ENCODE measurements around the gene TRPM6. TPM values are rescaled to one million over a fixed set of nuclear protein-coding genes. Genes with fewer than 3 reads are reported as not detected.

TRPM6 gene
- total and polyA plus RNA-seq, 4 donors = 0.13 to 3.6 (median 1.5) TPM

- H3K36me3 ChIP-seq (ENCODE audit: control insufficient read depth in 1 of 2, insufficient read depth in 2 of 2, low read length in 1 of 2) = no peaks in the 10 kb centered on the region
- DNase-seq (no peak), ATAC-seq (ENCODE audit: low FRiP score) (no peak)
- H3K27me3 ChIP-seq (ENCODE audit: control insufficient read depth in 1 of 2, insufficient read depth in 2 of 2, low read length in 1 of 2) = no peaks in the 10 kb centered on the region
- H3K4me3 ChIP-seq (ENCODE audit: low read length in 2 of 2) = no peak overlapping the region
- intact Hi-C loops (cut with DNase I) = no loop called here
- WGBS, 2 donors = 64 to 74% methylated on average over 8 of the region's 8 CpGs
- H3K4me1 ChIP-seq (ENCODE audit: control insufficient read depth in 1 of 2, insufficient read depth in 2 of 2, low read length in 2 of 2) = no peaks in the 10 kb centered on the region
- no peak overlapping the region for H3K27ac ChIP-seq (ENCODE audit: low read depth in 1 of 2, low read length in 2 of 2)
- H3K9me3 ChIP-seq (ENCODE audit: control insufficient read depth, low read length) = no peaks in the 10 kb centered on the region
Observed at GRCh38 chr9:74691058-74691457, 196.7 kb downstream of the TRPM6 start.

- intact Hi-C loops (cut with DNase I) = no loop called here
- DNase-seq (no peak), ATAC-seq (ENCODE audit: low FRiP score) (no peak)
- no peak overlapping the region for H3K4me3 ChIP-seq (ENCODE audit: low read length in 2 of 2)
- H3K9me3 ChIP-seq (ENCODE audit: control insufficient read depth, low read length) = peaks cover 2% of the 10 kb centered on the region
- H3K27me3 ChIP-seq (ENCODE audit: control insufficient read depth in 1 of 2, insufficient read depth in 2 of 2, low read length in 1 of 2) = no peaks in the 10 kb centered on the region
- H3K27ac ChIP-seq (ENCODE audit: low read depth in 1 of 2, low read length in 2 of 2) = no peak overlapping the region
- no peaks in the 10 kb centered on the region for H3K4me1 ChIP-seq (ENCODE audit: control insufficient read depth in 1 of 2, insufficient read depth in 2 of 2, low read length in 2 of 2)
- no peaks in the 10 kb centered on the region for H3K36me3 ChIP-seq (ENCODE audit: control insufficient read depth in 1 of 2, insufficient read depth in 2 of 2, low read length in 1 of 2)
- WGBS, 2 donors = 85 to 87% methylated on average over 4 of the region's 4 CpGs
Observed at GRCh38 chr9:74683322-74683721, 204.4 kb downstream of the TRPM6 start.

GRCh38 chr9:74681906-74682305 is 205.8 kb downstream of the TRPM6 start:
- no peak for ATAC-seq (ENCODE audit: low FRiP score)
- DNase-seq = no peak
- intact Hi-C loops (cut with DNase I) = no loop called here
- WGBS, 2 donors = 12 to 27% methylated on average over 3 of the region's 3 CpGs
- no peaks in the 10 kb centered on the region for H3K27me3 ChIP-seq (ENCODE audit: control insufficient read depth in 1 of 2, insufficient read depth in 2 of 2, low read length in 1 of 2)
- no peak overlapping the region for H3K27ac ChIP-seq (ENCODE audit: low read depth in 1 of 2, low read length in 2 of 2)
- no peaks in the 10 kb centered on the region for H3K4me1 ChIP-seq (ENCODE audit: control insufficient read depth in 1 of 2, insufficient read depth in 2 of 2, low read length in 2 of 2)
- H3K4me3 ChIP-seq (ENCODE audit: low read length in 2 of 2) = no peak overlapping the region
- H3K36me3 ChIP-seq (ENCODE audit: control insufficient read depth in 1 of 2, insufficient read depth in 2 of 2, low read length in 1 of 2) = no peaks in the 10 kb centered on the region
- H3K9me3 ChIP-seq (ENCODE audit: control insufficient read depth, low read length) = peaks cover 2% of the 10 kb centered on the region

GRCh38 chr9:74674077-74674476 is 213.6 kb downstream of the TRPM6 start:
- Histone ChIP-seq H3K4me1 (ENCODE audit: control insufficient read depth in 1 of 2, insufficient read depth in 2 of 2, low read length in 2 of 2) (no peaks in the 10 kb centered on the region), H3K9me3 (ENCODE audit: control insufficient read depth, low read length) (no peaks in the 10 kb centered on the region), H3K36me3 (ENCODE audit: control insufficient read depth in 1 of 2, insufficient read depth in 2 of 2, low read length in 1 of 2) (no peaks in the 10 kb centered on the region), H3K27ac (ENCODE audit: low read depth in 1 of 2, low read length in 2 of 2) (no peak overlapping the region), H3K4me3 (ENCODE audit: low read length in 2 of 2) (no peak overlapping the region), H3K27me3 (ENCODE audit: control insufficient read depth in 1 of 2, insufficient read depth in 2 of 2, low read length in 1 of 2) (peaks cover 0 to 1% of the 10 kb centered on the region in 2 donors)
- ATAC-seq (ENCODE audit: low FRiP score) (no peak), DNase-seq (no peak)
- WGBS, 2 donors = 78 to 85% methylated on average over 6 of the region's 6 CpGs
- intact Hi-C loops (cut with DNase I) = no loop called here

Other genes with a start within 250 kb of the TRPM6 start
- gene C9orf40, start 65.0 kb upstream of the TRPM6 start, total RNA-seq = 1 to 10 TPM; 3.8 to 5.8 TPM
- 1 to 10 TPM; 2.3 to 4.0 TPM for gene C9orf40, start 65.0 kb upstream of the TRPM6 start, polyA plus RNA-seq
- 10 to 100 TPM; 10.1 to 15.1 TPM for gene CARNMT1, start 140.4 kb upstream of the TRPM6 start, total RNA-seq
- gene CARNMT1, start 140.4 kb upstream of the TRPM6 start, polyA plus RNA-seq = 1 to 10 TPM; 1.8 to 5.3 TPM
- gene NMRK1, start 200.2 kb upstream of the TRPM6 start, total RNA-seq = 10 to 100 TPM; 33.1 TPM
- 10 to 100 TPM; 40.1 to 62.6 TPM for gene NMRK1, start 200.2 kb upstream of the TRPM6 start, polyA plus RNA-seq
- gene OSTF1, start 200.6 kb upstream of the TRPM6 start, total RNA-seq = 10 to 100 TPM; 34.6 to 47.7 TPM
- gene OSTF1, start 200.6 kb upstream of the TRPM6 start, polyA plus RNA-seq = 10 to 100 TPM; 24.8 to 49.3 TPM